Neural cell (in vitro differentiated cells): ENCODE measurements around the gene AARS2. TPM values are rescaled to one million over a fixed set of nuclear protein-coding genes. Genes with fewer than 3 reads are reported as not detected.

Experiments
- H2AFZ ChIP-seq: fragments of 200-600, 300-800 bp; sonication (generic), shearing (Covaris generic); 2 replicates; pipeline ENCODE4 v1.6.0; 2014; ENCODE audit warnings: low read depth, mild to moderate bottlenecking, antibody characterized with exemption, low read length, moderate library complexity
- H3F3A ChIP-seq: fragments of 200-600 bp; shearing (Covaris generic); 2 replicates; pipeline ENCODE4 v1.6.1; 2016; ENCODE audit warnings: mild to moderate bottlenecking, moderate library complexity, mixed read lengths, antibody characterized with exemption, low read length; ENCODE audit not compliant: insufficient read depth, poor library complexity, severe bottlenecking
- H3K27ac ChIP-seq: fragments of 200-600, 300-800 bp; sonication (generic), shearing (Covaris generic); 2 replicates; pipeline ENCODE4 v1.5.1; 2014; ENCODE audit warnings: mild to moderate bottlenecking, low read length, moderate library complexity
- H3K27me3 ChIP-seq: fragments of 300-800, 200-600 bp; sonication (generic), shearing (Covaris generic); 2 replicates; pipeline ENCODE4 v1.6.0; 2014; ENCODE audit warnings: mild to moderate bottlenecking, low read depth, low read length, moderate library complexity; ENCODE audit not compliant: insufficient read depth
- H3K36me3 ChIP-seq: fragments of 300-800, 200-600 bp; sonication (generic), shearing (Covaris generic); 2 replicates; pipeline ENCODE4 v1.5.1; 2014; ENCODE audit warnings: mild to moderate bottlenecking, antibody characterized with exemption, low read length, moderate library complexity; ENCODE audit not compliant: insufficient read depth
- H3K4me2 ChIP-seq: fragments of 300-800, 200-600 bp; sonication (generic), shearing (Covaris generic); 2 replicates; pipeline ENCODE4 v1.6.0; 2014; ENCODE audit warnings: mild to moderate bottlenecking, low read length
- H3K4me3 ChIP-seq: fragments of 300-800, 200-600 bp; sonication (generic), shearing (Covaris generic); 2 replicates; pipeline ENCODE4 v1.5.1; 2014; ENCODE audit warnings: mild to moderate bottlenecking, low read length, moderate library complexity
- H3K79me2 ChIP-seq: fragments of 200-600 bp; shearing (Covaris generic); replicated peaks from 2 replicates; pipeline ENCODE4 v1.6.0; 2014; ENCODE audit warnings: mild to moderate bottlenecking, low read length, moderate library complexity; ENCODE audit not compliant: insufficient read depth
- H3K9ac ChIP-seq: fragments of 300-800, 200-600 bp; sonication (generic), shearing (Covaris generic); 2 replicates; pipeline ENCODE4 v1.6.1; 2016; ENCODE audit warnings: mild to moderate bottlenecking, low read length, mixed read lengths
- H3K9me2 ChIP-seq: fragments of 200-600 bp; shearing (Covaris generic); 2 replicates; pipeline ENCODE4 v1.6.1; 2016; ENCODE audit warnings: mild to moderate bottlenecking, low read length, mixed read lengths; ENCODE audit not compliant: insufficient read depth
- H3K9me3 ChIP-seq: fragments of 200-600, 300-800 bp; sonication (generic), shearing (Covaris generic); 2 replicates; pipeline ENCODE4 v1.6.1; 2016; ENCODE audit warnings: mild to moderate bottlenecking, mixed run types, low read length, moderate library complexity, mixed read lengths
- H4K20me1 ChIP-seq: fragments of 200-600 bp; shearing (Covaris generic); 2 replicates; pipeline ENCODE4 v1.6.1; 2016; ENCODE audit warnings: mild to moderate bottlenecking, mixed run types; ENCODE audit not compliant: insufficient read depth
- EP300 ChIP-seq: fragments of 450-650 bp; conservative IDR thresholded peaks from 2 replicates; pipeline ENCODE4 v1.6.1; 2014; ENCODE audit warnings: antibody characterized with exemption, mild to moderate bottlenecking, moderate library complexity; ENCODE audit not compliant: poor library complexity, severe bottlenecking
- EZH2 ChIP-seq: fragments of 200-600, 300-800 bp; shearing (Covaris generic), sonication (generic); IDR thresholded peaks from 2 replicates; pipeline ENCODE4 v1.6.1; 2014; ENCODE audit warnings: antibody characterized with exemption, low read length, borderline replicate concordance, mild to moderate bottlenecking; ENCODE audit not compliant: insufficient read depth, poor library complexity, severe bottlenecking
- MXI1 ChIP-seq: fragments of 450-650 bp; conservative IDR thresholded peaks from 2 replicates; pipeline ENCODE4 v1.6.1; 2014; ENCODE audit warnings: antibody characterized with exemption, mild to moderate bottlenecking; ENCODE audit not compliant: poor library complexity, severe bottlenecking
- POLR2AphosphoS5 ChIP-seq: IDR thresholded peaks from 2 replicates; pipeline ENCODE4 v1.6.1; 2012
- RAD21 ChIP-seq: fragments of 450-650 bp; conservative IDR thresholded peaks from 2 replicates; pipeline ENCODE4 v1.6.1; 2014; ENCODE audit warnings: antibody characterized with exemption, mild to moderate bottlenecking, moderate library complexity
- SMC3 ChIP-seq: fragments of 450-650 bp; conservative IDR thresholded peaks from 2 replicates; pipeline ENCODE4 v1.6.1; 2014; ENCODE audit warnings: antibody characterized with exemption, mild to moderate bottlenecking, moderate library complexity; ENCODE audit not compliant: poor library complexity
- TAF1 ChIP-seq: IDR thresholded peaks from 2 replicates; pipeline ENCODE4 v1.6.1; 2012; ENCODE audit warnings: low read depth
- polyA plus RNA-seq: library from polyadenylated mRNA; depleted of rRNA; stranded (reverse); fragments of >200 nt; gene quantifications from 2 replicates; pipeline ENCODE4 v1.2.3, GENCODE V29; 2014
- TF ChIP-seq, protein P1 (sequence below): fragments of 450-650 bp; IDR thresholded peaks from 2 replicates; pipeline ENCODE4 v1.5.1; 2014; ENCODE audit warnings: antibody characterized with exemption, mild to moderate bottlenecking, moderate library complexity; ENCODE audit not compliant: poor library complexity, severe bottlenecking
- TF ChIP-seq, protein P2 (sequence below): IDR thresholded peaks from 2 replicates; pipeline ENCODE4 v1.6.1; 2012; ENCODE audit warnings: borderline replicate concordance

AARS2 gene
- polyA plus RNA-seq, 1 donor from 2014 or later = 12.6 TPM

DNA sequence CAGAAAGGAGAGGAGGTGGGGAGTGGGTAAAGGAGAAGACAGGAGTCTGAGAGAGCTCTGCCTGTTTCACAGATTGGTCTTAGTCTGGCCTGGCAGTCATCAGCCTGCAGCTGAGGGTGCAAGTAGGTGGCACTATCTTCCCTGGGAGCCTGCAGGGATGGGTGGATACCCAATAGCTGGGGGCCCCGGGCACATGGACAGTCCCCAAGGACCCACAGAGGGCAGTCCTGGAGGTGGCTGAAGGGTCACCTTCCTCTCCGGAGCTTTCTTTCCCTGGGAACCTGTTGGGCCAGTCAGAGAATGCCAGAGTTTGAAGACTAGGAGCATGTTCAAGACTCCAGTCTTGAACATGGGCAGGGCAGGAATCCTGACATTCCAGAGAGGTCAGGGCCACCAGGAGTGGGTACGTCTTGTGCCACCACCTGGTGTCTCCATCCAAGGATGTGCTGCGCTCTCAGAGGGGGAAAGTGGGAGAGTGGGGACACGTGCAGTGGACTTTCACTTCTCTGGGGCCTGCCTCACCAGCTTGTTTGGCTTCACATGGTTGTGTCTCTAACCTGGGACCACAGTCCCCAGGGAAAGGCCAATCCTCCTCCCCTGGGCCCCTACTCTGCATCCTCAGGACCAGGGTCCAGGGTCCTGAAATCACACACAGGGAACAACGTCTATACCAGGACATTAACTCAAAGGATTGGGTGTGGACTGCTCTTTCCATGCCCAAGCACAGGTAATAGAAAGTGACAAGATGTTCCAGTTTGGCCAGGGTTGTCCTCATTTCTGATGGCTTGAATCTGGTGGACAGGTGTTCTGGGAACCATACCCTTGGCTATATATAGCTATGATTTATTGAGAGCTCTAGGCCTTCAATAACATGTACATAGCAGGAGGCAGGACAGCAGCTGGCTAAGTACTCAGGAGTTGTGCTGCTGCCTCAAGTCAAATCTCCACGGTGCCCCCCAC is 18.0 kb downstream of the AARS2 start:
- H3K4me2 ChIP-seq = no peak overlapping the region
- no peaks in the 10 kb centered on the region for H3K36me3 ChIP-seq
- H2AFZ ChIP-seq = no peak overlapping the region
- no peak overlapping the region for H3K9ac ChIP-seq
- H4K20me1 ChIP-seq = no peaks in the 10 kb centered on the region
- H3F3A ChIP-seq = no peaks in the 10 kb centered on the region
- no peaks in the 10 kb centered on the region for H3K9me2 ChIP-seq
- no peaks in the 10 kb centered on the region for H3K9me3 ChIP-seq
- H3K79me2 ChIP-seq = no peaks in the 10 kb centered on the region
- no peaks in the 10 kb centered on the region for H3K27me3 ChIP-seq
- H3K27ac ChIP-seq = no peak overlapping the region
- TF ChIP-seq TAF1 (no peak), MXI1 (no peak), RAD21 (no peak), SMC3 (no peak), EZH2 (no peak), EP300 (no peak), POLR2AphosphoS5 (no peak)
- TF ChIP-seq, protein P1, sequence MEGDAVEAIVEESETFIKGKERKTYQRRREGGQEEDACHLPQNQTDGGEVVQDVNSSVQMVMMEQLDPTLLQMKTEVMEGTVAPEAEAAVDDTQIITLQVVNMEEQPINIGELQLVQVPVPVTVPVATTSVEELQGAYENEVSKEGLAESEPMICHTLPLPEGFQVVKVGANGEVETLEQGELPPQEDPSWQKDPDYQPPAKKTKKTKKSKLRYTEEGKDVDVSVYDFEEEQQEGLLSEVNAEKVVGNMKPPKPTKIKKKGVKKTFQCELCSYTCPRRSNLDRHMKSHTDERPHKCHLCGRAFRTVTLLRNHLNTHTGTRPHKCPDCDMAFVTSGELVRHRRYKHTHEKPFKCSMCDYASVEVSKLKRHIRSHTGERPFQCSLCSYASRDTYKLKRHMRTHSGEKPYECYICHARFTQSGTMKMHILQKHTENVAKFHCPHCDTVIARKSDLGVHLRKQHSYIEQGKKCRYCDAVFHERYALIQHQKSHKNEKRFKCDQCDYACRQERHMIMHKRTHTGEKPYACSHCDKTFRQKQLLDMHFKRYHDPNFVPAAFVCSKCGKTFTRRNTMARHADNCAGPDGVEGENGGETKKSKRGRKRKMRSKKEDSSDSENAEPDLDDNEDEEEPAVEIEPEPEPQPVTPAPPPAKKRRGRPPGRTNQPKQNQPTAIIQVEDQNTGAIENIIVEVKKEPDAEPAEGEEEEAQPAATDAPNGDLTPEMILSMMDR = no peak
- TF ChIP-seq, protein P2, sequence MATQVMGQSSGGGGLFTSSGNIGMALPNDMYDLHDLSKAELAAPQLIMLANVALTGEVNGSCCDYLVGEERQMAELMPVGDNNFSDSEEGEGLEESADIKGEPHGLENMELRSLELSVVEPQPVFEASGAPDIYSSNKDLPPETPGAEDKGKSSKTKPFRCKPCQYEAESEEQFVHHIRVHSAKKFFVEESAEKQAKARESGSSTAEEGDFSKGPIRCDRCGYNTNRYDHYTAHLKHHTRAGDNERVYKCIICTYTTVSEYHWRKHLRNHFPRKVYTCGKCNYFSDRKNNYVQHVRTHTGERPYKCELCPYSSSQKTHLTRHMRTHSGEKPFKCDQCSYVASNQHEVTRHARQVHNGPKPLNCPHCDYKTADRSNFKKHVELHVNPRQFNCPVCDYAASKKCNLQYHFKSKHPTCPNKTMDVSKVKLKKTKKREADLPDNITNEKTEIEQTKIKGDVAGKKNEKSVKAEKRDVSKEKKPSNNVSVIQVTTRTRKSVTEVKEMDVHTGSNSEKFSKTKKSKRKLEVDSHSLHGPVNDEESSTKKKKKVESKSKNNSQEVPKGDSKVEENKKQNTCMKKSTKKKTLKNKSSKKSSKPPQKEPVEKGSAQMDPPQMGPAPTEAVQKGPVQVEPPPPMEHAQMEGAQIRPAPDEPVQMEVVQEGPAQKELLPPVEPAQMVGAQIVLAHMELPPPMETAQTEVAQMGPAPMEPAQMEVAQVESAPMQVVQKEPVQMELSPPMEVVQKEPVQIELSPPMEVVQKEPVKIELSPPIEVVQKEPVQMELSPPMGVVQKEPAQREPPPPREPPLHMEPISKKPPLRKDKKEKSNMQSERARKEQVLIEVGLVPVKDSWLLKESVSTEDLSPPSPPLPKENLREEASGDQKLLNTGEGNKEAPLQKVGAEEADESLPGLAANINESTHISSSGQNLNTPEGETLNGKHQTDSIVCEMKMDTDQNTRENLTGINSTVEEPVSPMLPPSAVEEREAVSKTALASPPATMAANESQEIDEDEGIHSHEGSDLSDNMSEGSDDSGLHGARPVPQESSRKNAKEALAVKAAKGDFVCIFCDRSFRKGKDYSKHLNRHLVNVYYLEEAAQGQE = no peak
- no peak overlapping the region for H3K4me3 ChIP-seq

DNA sequence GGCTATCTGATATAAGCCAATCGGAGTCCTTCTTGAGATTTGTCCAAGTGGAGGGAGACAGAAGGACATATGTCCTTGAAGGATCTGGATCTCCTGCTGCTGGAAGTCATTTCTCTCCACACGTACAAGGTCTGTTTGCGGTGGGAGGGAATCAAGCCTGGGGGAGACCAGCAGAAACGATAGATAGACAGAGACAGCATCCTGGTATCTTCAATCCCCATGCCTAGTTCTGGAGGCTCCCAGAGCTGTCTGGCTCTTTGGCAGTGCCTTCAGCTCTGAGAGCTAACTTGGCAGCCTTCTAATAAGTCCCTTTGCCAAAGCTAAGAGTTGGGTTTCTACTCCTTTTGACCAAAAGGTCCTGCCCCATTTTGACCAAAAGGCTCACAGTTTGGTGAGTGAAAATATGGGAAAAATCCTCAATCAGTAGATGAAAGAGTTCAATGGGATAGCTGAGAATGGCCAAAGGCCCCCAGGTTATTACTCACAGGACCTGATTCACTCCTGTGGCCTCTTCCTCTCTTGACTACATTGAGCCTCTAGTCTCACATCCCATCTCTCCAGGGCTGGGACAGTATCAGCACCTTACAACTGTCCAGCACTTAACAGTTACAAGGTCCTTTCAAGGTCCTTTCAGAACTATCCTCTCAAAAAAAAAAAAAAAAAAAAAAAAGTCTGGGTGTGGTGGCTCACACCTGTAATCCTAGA is 20.3 kb downstream of the AARS2 start:
- H3K9ac ChIP-seq = no peak overlapping the region
- H4K20me1 ChIP-seq = no peaks in the 10 kb centered on the region
- H3K9me2 ChIP-seq = no peaks in the 10 kb centered on the region
- no peaks in the 10 kb centered on the region for H3F3A ChIP-seq
- no peak overlapping the region for H2AFZ ChIP-seq
- H3K27ac ChIP-seq = no peak overlapping the region
- H3K36me3 ChIP-seq = no peaks in the 10 kb centered on the region
- H3K9me3 ChIP-seq = no peaks in the 10 kb centered on the region
- no peaks in the 10 kb centered on the region for H3K27me3 ChIP-seq
- no peak overlapping the region for H3K4me2 ChIP-seq
- H3K4me3 ChIP-seq = no peak overlapping the region
- TF ChIP-seq POLR2AphosphoS5 = no peak
- TF ChIP-seq SMC3 = no peak
- TF ChIP-seq, protein P2 = no peak
- TF ChIP-seq EP300 = no peak
- no peaks in the 10 kb centered on the region for H3K79me2 ChIP-seq
